ENCODE results near the gene MAFG. TPM values are rescaled to one million over a fixed set of nuclear protein-coding genes. Genes with fewer than 3 reads are reported as not detected.

Gene MAFG
- total and polyA plus RNA-seq, 2 donors (not counting 3 experiments of a cell fraction or from before 2014, with no cell fraction given) = 27.6 to 35.0 TPM

- dilution Hi-C loops (cut with MboI; ENCODE audit: extremely low pct_ligation_motif_present, low sequenced_read_pairs) (no loop called here), intact Hi-C loops (cut with micrococcal nuclease) (loop anchor here (5.0 kb wide), 1 partner anchor 42 kb away; the partner anchor contains the start of gene ASPSCR1)
- Histone ChIP-seq H4K20me1 (replicated peaks; ENCODE audit: control insufficient read depth, extremely low read depth, insufficient read depth, low read length) (no peaks in the 10 kb centered on the region), H3K4me3 (replicated peaks in 1 of 3; ENCODE audit: insufficient read depth in 1 of 3, low read depth in 1 of 3, low read length in 3 of 3) (no peak overlapping the region), H3K36me3 (ENCODE audit: control insufficient read depth in 2 of 2, extremely low read depth in 1 of 2, insufficient read depth in 2 of 2, low read length in 2 of 2) (peaks cover 0 to 5% of the 10 kb centered on the region in 2 experiments), H3K9ac (replicated peaks; ENCODE audit: extremely low read depth, insufficient read depth, low read length) (no peak overlapping the region), H3K4me2 (ENCODE audit: insufficient read depth, low read length) (no peak overlapping the region), H3K27ac (ENCODE audit: insufficient read depth, low read depth, low read length) (no peak overlapping the region), H3K79me2 (ENCODE audit: control insufficient read depth, insufficient read depth, low read length) (peaks cover 8% of the 10 kb centered on the region), H3K9me3 (replicated peaks; ENCODE audit: control insufficient read depth, insufficient read depth, low read length) (no peaks in the 10 kb centered on the region), H3K27me3 (ENCODE audit: control insufficient read depth in 2 of 2, insufficient read depth in 2 of 2, low read length in 2 of 2) (no peaks in the 10 kb centered on the region), H2AFZ (ENCODE audit: low read depth, low read length) (no peak overlapping the region), H3K4me1 (ENCODE audit: control insufficient read depth, extremely low read depth, insufficient read depth, low read length) (peaks cover 7% of the 10 kb centered on the region), H3K9me1 (replicated peaks; ENCODE audit: control insufficient read depth, extremely low read depth, insufficient read depth, low read length) (no peaks in the 10 kb centered on the region)
- ChIA-PET CTCF (no interaction called here), POLR2A (no interaction called here)
- FAIRE-seq (no peak), DNase-seq (ENCODE audit: low read depth, low spot score) (no peak)
- no TSS peak for BruUV-seq (replicated peaks)
- TF ChIP-seq FOS (IDR thresholded peaks at IDR 0.05; ENCODE audit: borderline replicate concordance, insufficient read depth, low read length) (no peak), POLR2AphosphoS5 (IDR thresholded peaks at IDR 0.05; ENCODE audit: insufficient read depth, low read depth, low read length) (no peak), GATA2 (IDR thresholded peaks at IDR 0.05; ENCODE audit: insufficient read depth, insufficient read length, low read depth, low read length) (no peak), MYC (IDR thresholded peaks at IDR 0.05; ENCODE audit: low read depth, low read length) (no peak), POLR2A (IDR thresholded peaks at IDR 0.05; ENCODE audit: low read depth, low read length) (no peak), CTCF (IDR thresholded peaks at IDR 0.05; ENCODE audit: extremely low read depth in 1 of 2, insufficient read depth in 1 of 2, low read depth in 1 of 2, low read length in 2 of 2) (no peak), JUN (IDR thresholded peaks at IDR 0.05; ENCODE audit: borderline replicate concordance, insufficient read depth, insufficient read length, low read depth) (no peak), EZH2 (IDR thresholded peaks at IDR 0.05; ENCODE audit: borderline replicate concordance, low read depth, low read length, severe bottlenecking) (no peak), MAX (IDR thresholded peaks at IDR 0.05; ENCODE audit: insufficient read depth, insufficient read length) (no peak)
These were observed 7.5 kb upstream of the MAFG start for GRCh38 chr17:81934850-81935708.

Measured in endothelial cell of umbilical vein (primary cell).